CD4-positive, alpha-beta T cell treated with Interleukin-21 for 1 hour (primary cell): ENCODE data around the gene ZFAND4.
A peak's percentile ranks its signal among the peaks of the same experiment; 100 is the strongest.
"Not testable (repeated sequence)": the region's sequence is repeated elsewhere in the genome, so short reads cannot be mapped to it uniquely, and the experiment has no call there.

ENCODE experiments used
- DNase-seq: peaks from one replicate; pipeline ENCODE4 v3.0.0-alpha.2; 2020

ZFAND4 gene

GRCh38 chr10:45672181-45673073 lies at the start of gene ZFAND4:
Gene ZFAND4 (minus strand): TSS chr10:45672772. CDS start chr10:45663725, 9,047 bp downstream.
- peak; percentile 95 for DNase-seq

GRCh38 chr10:45721503-45721902 lies 48.9 kb upstream of the ZFAND4 start:
- DNase-seq: not testable (repeated sequence)

- DNase-seq: not testable (repeated sequence)
Observed at GRCh38 chr10:45717642-45718041, 45.1 kb upstream of the ZFAND4 start.

- DNase-seq: not testable (repeated sequence)
Observed at GRCh38 chr10:45717053-45717452, 44.5 kb upstream of the ZFAND4 start.

GRCh38 chr10:45711223-45711622 lies 38.7 kb upstream of the ZFAND4 start:
- not testable (repeated sequence) for DNase-seq

- not testable (repeated sequence) for DNase-seq
Observed at GRCh38 chr10:45710200-45710796, 37.7 kb upstream of the ZFAND4 start.

DNA sequence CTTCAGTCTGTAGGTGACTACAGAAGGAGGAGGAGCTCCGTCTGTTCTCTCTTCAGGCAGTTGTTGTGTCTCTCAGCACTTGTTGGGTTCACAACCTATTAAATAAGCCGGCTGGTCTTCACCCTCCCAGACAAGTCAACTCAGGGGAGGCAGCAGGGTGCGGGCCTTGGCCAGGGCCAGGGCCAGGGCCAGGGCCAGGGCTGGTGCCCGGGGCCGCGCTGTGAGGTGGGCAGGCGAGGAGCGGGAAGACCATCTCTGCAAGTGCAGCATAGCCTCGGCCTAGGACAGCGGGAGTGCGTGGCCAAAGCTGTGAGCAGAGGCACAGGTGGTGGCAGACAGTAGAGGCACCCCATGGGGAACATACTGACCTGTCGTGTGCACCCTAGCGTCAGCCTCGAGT lies 5.9 kb upstream of the ZFAND4 start:
- not testable (repeated sequence) for DNase-seq

GRCh38 chr10:45675388-45675787 lies 2.8 kb upstream of the ZFAND4 start:
- no peak for DNase-seq

DNA sequence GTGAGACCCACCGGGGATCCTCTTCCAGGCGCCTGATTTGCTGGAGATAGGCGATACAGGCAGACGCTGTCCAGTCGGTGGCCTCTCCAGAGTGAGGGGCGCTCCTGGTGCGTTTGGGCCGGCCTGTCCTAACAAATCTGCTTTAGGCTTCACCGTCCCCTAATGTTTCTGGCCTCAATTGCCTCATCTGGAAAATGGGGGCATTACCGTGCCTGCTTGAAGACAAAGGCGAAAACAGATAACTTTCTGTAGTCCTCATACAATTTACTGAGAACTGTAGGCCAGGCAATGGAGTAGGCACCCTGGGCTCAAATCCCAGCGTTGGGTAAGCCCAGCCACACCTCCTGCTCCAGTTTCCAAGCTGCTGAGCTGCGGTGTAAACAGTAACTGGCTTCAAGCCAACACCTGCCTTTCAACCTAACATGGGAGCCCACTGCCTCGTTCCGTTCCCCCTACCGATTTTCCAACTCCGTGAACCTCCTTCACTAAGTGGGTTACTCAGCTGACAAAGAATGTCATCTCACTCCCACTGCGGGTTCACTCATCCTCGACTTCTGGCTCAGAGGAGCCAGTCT lies 589 bp upstream of the ZFAND4 start:
- DNase-seq: no peak

- DNase-seq: not testable (repeated sequence)
Observed at GRCh38 chr10:45671300-45671699, 1.3 kb downstream of the ZFAND4 start.

DNA sequence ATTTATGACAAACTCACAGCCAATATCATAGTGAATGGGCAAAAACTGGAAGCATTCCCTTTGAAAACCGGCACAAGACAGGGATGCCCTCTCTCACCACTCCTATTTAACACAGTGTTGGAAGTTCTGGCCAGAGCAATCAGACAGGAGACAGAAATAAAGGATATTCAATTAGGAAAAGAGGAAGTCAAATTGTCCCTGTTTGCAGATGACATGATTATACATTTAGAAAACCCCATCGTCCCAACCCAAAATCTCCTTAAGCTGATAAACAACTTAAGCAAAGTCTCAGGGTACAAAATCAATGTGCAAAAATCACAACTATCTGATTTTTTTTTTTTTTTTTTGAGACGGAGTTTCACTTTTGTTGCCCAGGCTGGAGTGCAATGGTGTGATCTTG lies 2.7 kb downstream of the ZFAND4 start:
- not testable (repeated sequence) for DNase-seq

DNA sequence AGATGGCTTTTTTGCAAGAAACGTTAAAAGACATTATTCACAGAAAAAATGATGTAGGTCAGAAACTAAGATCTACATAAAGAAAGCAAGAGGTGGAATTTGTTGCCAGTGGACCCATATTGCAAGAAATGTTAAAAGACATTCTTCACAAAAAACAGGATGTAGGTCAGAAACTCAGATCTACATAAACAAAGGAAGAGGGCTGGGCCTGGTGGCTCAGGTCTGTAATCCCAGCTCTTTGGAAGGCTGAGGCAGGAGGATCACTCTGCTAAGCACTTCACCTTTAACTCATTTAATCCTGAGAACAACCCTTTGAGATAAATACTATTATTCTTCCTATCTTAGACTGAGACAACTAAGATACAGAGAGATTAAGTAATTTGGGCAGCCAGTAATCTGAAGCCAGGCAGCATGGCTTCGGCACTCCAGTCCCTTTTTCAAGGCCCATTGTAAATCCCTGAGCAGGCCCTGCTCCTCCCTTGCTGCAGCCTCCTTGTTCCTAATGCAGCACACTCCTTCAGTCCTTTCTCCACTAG lies 11.6 kb downstream of the ZFAND4 start:
- DNase-seq: no peak

DNA sequence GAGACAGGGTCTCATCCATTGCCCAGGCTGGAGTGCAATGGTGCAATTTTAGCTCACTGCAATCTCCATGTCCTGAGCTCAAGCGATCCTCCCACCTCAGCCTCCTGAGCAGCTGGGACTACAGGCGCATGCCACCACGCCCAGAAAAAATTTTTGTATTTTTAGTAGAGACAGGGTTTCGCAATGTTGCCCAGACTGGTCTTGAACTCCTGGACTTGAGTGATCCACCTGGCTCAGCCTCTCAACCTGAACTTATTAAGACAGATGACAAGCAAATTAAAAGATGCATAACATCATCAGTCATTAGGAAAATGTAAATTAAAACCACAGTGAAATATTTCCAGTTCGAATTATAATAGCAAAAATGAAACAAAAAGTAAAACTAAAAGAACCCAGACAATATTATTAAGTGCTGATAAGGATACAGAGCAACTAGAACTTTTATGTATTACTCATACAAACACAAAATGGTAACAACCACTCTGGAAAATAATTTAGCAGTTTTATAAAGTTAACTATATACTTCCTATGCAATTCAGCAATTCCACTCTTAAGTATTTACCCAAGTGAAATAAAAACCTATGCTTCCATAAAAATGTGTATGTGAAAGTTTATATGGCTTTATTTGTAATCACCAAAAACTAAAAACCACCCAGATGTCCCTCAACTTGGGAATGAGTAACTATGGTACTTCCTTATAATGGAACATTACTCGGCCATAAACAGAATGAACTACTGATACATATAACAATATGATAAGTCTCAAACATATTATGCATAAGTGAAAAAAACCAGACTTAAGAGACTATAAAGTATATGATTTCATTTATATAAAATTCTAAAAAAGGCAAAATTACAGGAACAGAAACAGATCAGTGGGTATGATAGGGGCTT lies 15.3 kb downstream of the ZFAND4 start:
- DNase-seq: no peak

GRCh38 chr10:45655219-45655618 lies 17.4 kb downstream of the ZFAND4 start:
- DNase-seq: no peak

GRCh38 chr10:45654753-45655141 lies 17.8 kb downstream of the ZFAND4 start:
- DNase-seq: not testable (repeated sequence)

- DNase-seq: no peak
Observed at GRCh38 chr10:45653454-45653853, 19.1 kb downstream of the ZFAND4 start.

GRCh38 chr10:45652511-45652910 lies 20.1 kb downstream of the ZFAND4 start:
- DNase-seq: no peak

GRCh38 chr10:45649296-45649695 lies 23.3 kb downstream of the ZFAND4 start:
- no peak for DNase-seq

DNA sequence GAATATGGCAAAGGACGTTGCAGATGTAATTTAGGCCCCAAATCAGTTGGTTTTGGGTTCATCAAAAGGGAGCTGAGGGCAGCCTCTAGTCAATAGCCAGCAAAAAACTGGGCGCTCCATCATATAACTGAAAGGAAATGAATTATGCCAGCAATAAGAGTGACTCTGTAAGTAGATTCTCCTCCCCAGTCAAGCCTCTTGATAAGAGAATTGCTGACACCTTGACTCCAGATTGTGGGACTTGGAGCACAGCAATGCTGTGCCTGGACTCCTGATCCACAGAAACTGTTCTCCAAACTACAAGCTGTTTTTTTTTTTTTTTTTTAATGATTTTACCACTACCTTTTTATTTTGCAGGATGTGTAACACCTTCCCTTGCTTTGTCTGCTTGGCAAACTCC lies 25.5 kb downstream of the ZFAND4 start:
- no peak for DNase-seq

- no peak for DNase-seq
Observed at GRCh38 chr10:45646384-45647050, 26.1 kb downstream of the ZFAND4 start.

DNA sequence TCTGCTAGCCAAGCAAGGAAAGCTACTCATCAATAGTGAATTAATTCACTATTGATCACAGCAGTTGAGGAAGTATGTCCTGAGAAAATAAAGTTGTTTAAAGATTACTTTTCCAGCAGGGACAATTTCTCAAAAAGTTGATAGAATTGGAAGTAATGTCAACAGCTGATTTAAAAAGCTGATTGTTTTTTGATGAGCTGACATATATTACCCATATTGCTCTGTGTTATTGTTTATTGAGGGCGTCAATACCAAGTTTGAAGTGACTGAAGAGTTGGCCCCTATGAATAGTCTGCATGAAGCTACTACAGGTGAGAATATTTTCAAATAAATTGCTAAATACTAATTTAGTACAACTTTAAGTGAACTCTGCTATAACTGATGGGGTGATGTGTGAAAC lies 28.0 kb downstream of the ZFAND4 start:
- no peak for DNase-seq

GRCh38 chr10:45640941-45641340 lies 31.6 kb downstream of the ZFAND4 start:
- no peak for DNase-seq
